IMR-90 (cell line): Measurements from ENCODE around the gene B3GAT3. TPM values are rescaled to one million over a fixed set of nuclear protein-coding genes. Genes with fewer than 3 reads are reported as not detected.
A peak's percentile ranks its signal among the peaks of the same experiment; 100 is the strongest.

Experiments
- ATAC-seq: fragments of 200-7000 bp; cut with Tn5 transposase; 2 replicates; pipeline ENCODE4 v1.9.1; 2020; ENCODE audit warnings: low read depth, mild to moderate bottlenecking, moderate library complexity
- BruUV-seq: library from RNA; stranded (reverse); fragments of 400-500 nt; replicated peaks from 2 replicates; lab custom pipeline; 2021; lab: Mats Ljungman, UMichigan
- CTCF ChIA-PET: fragments of 300-600 bp; formaldehyde crosslinking; extraction: SDS; loops from one replicate; lab custom pipeline; 2021; ENCODE audit warnings: antibody characterized with exemption; lab: Yijun Ruan, JAX
- POLR2A ChIA-PET: fragments of 300-600 bp; sonication (Branson Sonifier 250); formaldehyde crosslinking; loops from one replicate; lab custom pipeline; 2022; ENCODE audit warnings: antibody characterized with exemption; ENCODE audit not compliant: unreplicated experiment; lab: Charles Lee
- DNase-seq: peaks from one replicate; pipeline ENCODE4 v3.0.0; 2013
- H2AFZ ChIP-seq: replicated peaks from 2 replicates; pipeline ENCODE3; 2013; ENCODE audit warnings: low read length, mild to moderate bottlenecking; ENCODE audit not compliant: poor library complexity
- H2AK5ac ChIP-seq: 2 replicates; pipeline ENCODE4 v1.6.1; 2013; ENCODE audit warnings: low read depth, low read length, inconsistent platforms
- H2AK9ac ChIP-seq: replicated peaks from 2 replicates; pipeline ENCODE3; 2013; ENCODE audit warnings: mild to moderate bottlenecking, low read depth, low read length, moderate library complexity; ENCODE audit not compliant: poor library complexity
- H2BK120ac ChIP-seq: 2 replicates; pipeline ENCODE4 v1.6.1; 2013; ENCODE audit warnings: low read depth, low read length, inconsistent platforms
- H2BK15ac ChIP-seq: 3 replicates; pipeline ENCODE4 v1.6.1; 2013; ENCODE audit warnings: low read depth, low read length, inconsistent platforms
- H2BK20ac ChIP-seq: 2 replicates; pipeline ENCODE4 v1.6.1; 2013; ENCODE audit warnings: low read depth, mild to moderate bottlenecking, inconsistent platforms, low read length, moderate library complexity
- H2BK5ac ChIP-seq: 2 replicates; pipeline ENCODE4 v1.6.1; 2013; ENCODE audit warnings: mild to moderate bottlenecking, low read depth, low read length, inconsistent platforms; ENCODE audit not compliant: poor library complexity, severe bottlenecking
- H3K14ac ChIP-seq: replicated peaks from 2 replicates; pipeline ENCODE4 v1.6.1; 2013; ENCODE audit warnings: low read depth, low read length, inconsistent platforms
- H3K18ac ChIP-seq: 2 replicates; pipeline ENCODE4 v1.6.1; 2013; ENCODE audit warnings: low read depth, low read length, control low read depth
- H3K23ac ChIP-seq: 2 replicates; pipeline ENCODE4 v1.6.1; 2013; ENCODE audit warnings: low read depth, low read length, inconsistent platforms
- H3K27ac ChIP-seq: 2 replicates; pipeline ENCODE4 v1.5.1; 2013; ENCODE audit warnings: mild to moderate bottlenecking, control low read depth, low read length; ENCODE audit not compliant: insufficient read depth
- H3K27me3 ChIP-seq: 2 replicates; pipeline ENCODE4 v1.6.1; 2013; ENCODE audit warnings: low read length; ENCODE audit not compliant: control insufficient read depth, insufficient read depth
- H3K36me3 ChIP-seq: 2 replicates; pipeline ENCODE4 v1.6.1; 2013; ENCODE audit warnings: low read length, mixed read lengths; ENCODE audit not compliant: control insufficient read depth, insufficient read depth
- H3K4ac ChIP-seq: 2 replicates; pipeline ENCODE4 v1.6.1; 2013; ENCODE audit warnings: low read depth, low read length, inconsistent platforms
- H3K4me1 ChIP-seq: 2 replicates; pipeline ENCODE4 v1.6.1; 2013; ENCODE audit warnings: low read length, mixed read lengths; ENCODE audit not compliant: control insufficient read depth, insufficient read depth
- H3K4me2 ChIP-seq: 2 replicates; pipeline ENCODE4 v1.6.1; 2013; ENCODE audit warnings: low read depth, mild to moderate bottlenecking, control low read depth, low read length, moderate library complexity
- H3K4me3 ChIP-seq: 2 replicates; pipeline ENCODE4 v1.5.1; 2013; ENCODE audit warnings: low read depth, mild to moderate bottlenecking, control low read depth, low read length, moderate library complexity; ENCODE audit not compliant: insufficient read depth
- H3K56ac ChIP-seq: 2 replicates; pipeline ENCODE4 v1.6.1; 2013; ENCODE audit warnings: low read length, inconsistent platforms; ENCODE audit not compliant: insufficient read depth; ENCODE audit errors: extremely low read depth
- H3K79me1 ChIP-seq, 2 experiments: 2 replicates each; pipeline ENCODE4 v1.6.1; 2013; ENCODE audit warnings: low read length in 2 of 2, inconsistent platforms in 1 of 2, low read depth in 1 of 2
- H3K9ac ChIP-seq: 2 replicates; pipeline ENCODE4 v1.6.1; 2013; ENCODE audit warnings: low read depth, low read length, control low read depth
- H3K9me1 ChIP-seq: 2 replicates; pipeline ENCODE4 v1.6.1; 2013; ENCODE audit warnings: low read length, inconsistent platforms; ENCODE audit not compliant: insufficient read depth
- H3K9me3 ChIP-seq: 2 replicates; pipeline ENCODE4 v1.6.1; 2013; ENCODE audit warnings: low read length; ENCODE audit not compliant: control insufficient read depth, insufficient read depth
- H4K20me1 ChIP-seq: 2 replicates; pipeline ENCODE4 v1.6.1; 2013; ENCODE audit warnings: low read length, inconsistent platforms; ENCODE audit not compliant: insufficient read depth
- H4K5ac ChIP-seq: 2 replicates; pipeline ENCODE4 v1.6.1; 2013; ENCODE audit warnings: mild to moderate bottlenecking, low read depth, low read length, control low read depth
- H4K8ac ChIP-seq, 2 experiments: 2 replicates each; pipeline ENCODE4 v1.6.1; 2013; ENCODE audit warnings: low read depth in 2 of 2, low read length in 2 of 2, control low read depth in 1 of 2, inconsistent platforms in 1 of 2
- H4K91ac ChIP-seq: 2 replicates; pipeline ENCODE4 v1.6.1; 2013; ENCODE audit warnings: low read depth, low read length, inconsistent platforms; ENCODE audit not compliant: insufficient read depth
- BHLHE40 ChIP-seq: fragments of 150-350 bp; IDR thresholded peaks from 2 replicates; pipeline ENCODE4 v1.6.1; 2016; ENCODE audit warnings: mild to moderate bottlenecking, low read depth, low read length
- CTCF ChIP-seq: conservative IDR thresholded peaks from 2 replicates; pipeline ENCODE4 v1.5.1; 2012; ENCODE audit warnings: mild to moderate bottlenecking, low read depth, low read length, improper control_type of control experiment
- FOS ChIP-seq: fragments of 150-350 bp; IDR thresholded peaks from 2 replicates; pipeline ENCODE4 v1.6.1; 2016; ENCODE audit warnings: low read depth, low read length
- MAFK ChIP-seq: IDR thresholded peaks from 2 replicates; pipeline ENCODE4 v1.6.1; 2012; ENCODE audit warnings: low read depth, low read length, improper control_type of control experiment
- MAZ ChIP-seq: IDR thresholded peaks from 2 replicates; pipeline ENCODE4 v1.6.1; 2012; ENCODE audit warnings: low read depth, mild to moderate bottlenecking, low read length, improper control_type of control experiment, moderate library complexity, borderline replicate concordance
- MXI1 ChIP-seq: IDR thresholded peaks from 2 replicates; pipeline ENCODE4 v1.6.1; 2012; ENCODE audit warnings: low read depth, mild to moderate bottlenecking, low read length, moderate library complexity, borderline replicate concordance
- NFE2L2 ChIP-seq: fragments of 150-350 bp; IDR thresholded peaks from 2 replicates; pipeline ENCODE4 v1.6.1; 2016; ENCODE audit warnings: low read depth, mild to moderate bottlenecking, low read length
- POLR2A ChIP-seq: IDR thresholded peaks from 2 replicates; pipeline ENCODE4 v1.6.1; 2012; ENCODE audit warnings: mild to moderate bottlenecking, low read depth, low read length
- RCOR1 ChIP-seq: IDR thresholded peaks from 2 replicates; pipeline ENCODE4 v1.6.1; 2012; ENCODE audit warnings: mild to moderate bottlenecking, low read length, improper control_type of control experiment; ENCODE audit not compliant: insufficient replicate concordance
- RFX5 ChIP-seq: IDR thresholded peaks from 2 replicates; pipeline ENCODE4 v1.8.0; 2012; ENCODE audit warnings: low read depth, mild to moderate bottlenecking, low read length, moderate library complexity
- SMC3 ChIP-seq: fragments of 150-350 bp; IDR thresholded peaks from 2 replicates; pipeline ENCODE4 v1.6.1; 2016; ENCODE audit warnings: low read depth, mild to moderate bottlenecking, antibody characterized with exemption, low read length, moderate library complexity
- WGBS, 2 experiments: methylation state at CpG; one replicate each; pipeline versions ENCODE4 v1.1.5 to v1.1.7; 2013; ENCODE audit warnings: missing lambda C conversion rate in 2 of 2; ENCODE audit not compliant: insufficient read length in 1 of 2; ENCODE audit errors: extremely low coverage in 2 of 2; 5-methylcytosine and 5-hydroxymethylcytosine counted together
- dilution Hi-C: fragments of 300-500 bp; cut with HindIII; formaldehyde crosslinking; loops from one replicate; pipeline ENCODE4 v1.14.3; 2018; ENCODE audit warnings: low sequenced_read_pairs; ENCODE audit not compliant: unreplicated experiment
- in situ Hi-C: fragments of 300-500 bp; cut with MboI; formaldehyde crosslinking; loops from 3 replicates; pipeline ENCODE4 v1.14.3; 2019; ENCODE audit warnings: low sequenced_read_pairs, inconsistent platforms, mixed read lengths
- intact Hi-C: fragments of 100-400 bp; cut with micrococcal nuclease; formaldehyde crosslinking; loops from 2 replicates; pipeline ENCODE4 v1.10.0; 2022
- polyA plus RNA-seq, 3 experiments: library from polyadenylated mRNA; depleted of rRNA; stranded (reverse); fragments of >200 nt; gene quantifications; 2 replicates each; pipeline ENCODE4 v1.2.3, GENCODE V29; 2012; ENCODE audit warnings: low replicate concordance in 1 of 3
- total RNA-seq: library from RNA; depleted of rRNA; stranded (reverse); fragments of >200 nt; gene quantifications from 2 replicates; pipeline ENCODE4 v1.2.3, GENCODE V29; 2012

Gene B3GAT3
- total and polyA plus RNA-seq, 2 of the 4 experiments (the other 2 are of a cell fraction), result 10.4 to 38.4 TPM

- 0 to 100% methylated on average over 2 of the region's 5 CpGs for WGBS, 2 experiments
Measured at GRCh38 chr11:62599901-62600300, 21.9 kb downstream of the B3GAT3 start.

More at GRCh38 chr11:62599901-62600300, 21.9 kb downstream of the B3GAT3 start:
- in situ Hi-C loops (no loop called here), dilution Hi-C loops (no loop called here), intact Hi-C loops (loop anchor here (10.0 kb wide), 1 partner anchor 95 kb away; no protein-coding TSS in a partner anchor)
- BruUV-seq, result TSS peak; percentile 19
- Histone ChIP-seq H3K4me2 (peak overlapping the region; percentile 91), H3K4ac (peak overlapping the region; percentile 78), H2AK9ac (peak overlapping the region; percentile 73), H3K9me3 (no peaks in the 10 kb centered on the region), H3K4me3 (peak overlapping the region; percentile 87), H3K36me3 (peaks cover 41% of the 10 kb centered on the region), H4K5ac (peak overlapping the region; percentile 26; the same call in 1 of the 2 replicates), H3K4me1 (peaks cover 7% of the 10 kb centered on the region), H2BK20ac (no peak overlapping the region), H2BK15ac (peak overlapping the region; percentile 46; the same call in 1 of the 3 replicates), H3K18ac (no peak overlapping the region), H2BK120ac (peak overlapping the region; percentile 25; the same call in 1 of the 2 replicates), H3K27ac (peak overlapping the region; percentile 76), H3K9me1 (peaks cover 5% of the 10 kb centered on the region), H4K20me1 (peaks cover 17% of the 10 kb centered on the region; the same call in 1 of the 2 replicates), H3K14ac (peak overlapping the region; percentile 80), H3K23ac (peak overlapping the region; percentile 91), H2AFZ (no peak overlapping the region), H2BK5ac (peak overlapping the region; percentile 78), H3K9ac (peak overlapping the region; percentile 90), H2AK5ac (peak overlapping the region; percentile 67), H4K91ac (peak overlapping the region; percentile 46), H3K79me1 (peaks cover 15 to 49% of the 10 kb centered on the region in 2 experiments), H3K56ac (peak overlapping the region; percentile 90; the same call in 1 of the 2 replicates), H4K8ac (peak overlapping the region in 1 of 2 experiments; percentile 55; a peak in 2 of 4 replicates), H3K27me3 (no peaks in the 10 kb centered on the region)
- POLR2A ChIA-PET, result no interaction called here
- DNase-seq, result no peak
- CTCF ChIA-PET, result interaction anchor here (0.9 kb wide), 1 partner anchor 12 kb away, joined by 4 read pairs; the partner anchor contains the start of gene EML3
- ATAC-seq, result no peak
- TF ChIP-seq MAFK (no peak), RFX5 (no peak), CTCF (no peak), BHLHE40 (no peak), FOS (no peak), SMC3 (no peak), MAZ (no peak), NFE2L2 (no peak), RCOR1 (no peak), MXI1 (no peak), POLR2A (no peak)
